ENCODE data around the gene RPS15A.

Gene RPS15A

DNA sequence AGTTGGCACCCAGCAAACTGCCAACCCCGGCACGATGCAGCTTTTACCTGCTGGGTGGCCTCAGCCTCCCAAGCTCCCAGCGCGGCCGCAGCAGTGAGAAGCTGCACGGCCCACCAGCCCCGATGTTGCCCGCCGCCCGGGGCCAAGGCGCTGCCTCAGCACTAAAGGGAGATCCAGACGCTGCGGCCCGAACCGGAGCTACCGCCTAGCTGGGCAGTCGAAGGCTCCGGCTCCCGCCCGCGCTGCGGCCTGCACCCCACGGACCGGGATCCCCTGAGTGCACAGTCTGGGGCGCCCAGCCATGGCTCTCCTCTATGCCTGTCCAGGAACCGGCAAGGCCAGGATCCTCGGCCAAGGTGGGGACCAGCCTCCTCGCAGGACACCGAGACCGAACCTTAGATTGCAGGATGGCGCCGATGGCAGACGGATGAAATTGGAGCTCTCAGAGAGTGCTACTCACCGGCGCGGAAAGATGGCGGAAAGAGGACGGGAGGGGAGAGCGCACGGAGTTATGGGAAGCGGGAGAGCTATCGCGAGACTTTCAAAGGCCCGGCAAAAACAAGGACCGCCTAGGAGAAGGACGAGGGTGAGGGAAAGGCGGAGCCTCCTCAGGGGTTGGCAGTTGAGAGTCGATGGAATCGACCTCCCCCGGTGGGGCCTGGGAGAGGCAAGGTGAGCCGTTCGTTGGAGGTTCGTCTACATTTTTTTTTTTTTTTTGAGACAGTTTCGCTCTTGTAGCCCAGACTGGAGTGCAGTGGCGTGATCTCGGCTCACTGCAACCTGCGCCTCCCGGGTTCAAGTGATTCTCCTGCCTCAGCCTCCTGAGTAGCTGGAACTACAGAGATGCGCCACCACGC lies at the start of gene RPS15A:
Gene RPS15A, minus strand, starts transcription at position 485 of the 857 bp plus-strand sequence. CDS start 1,221 bp downstream, outside the sequence.
- peak; percentile 75 for DNase-seq

DNA sequence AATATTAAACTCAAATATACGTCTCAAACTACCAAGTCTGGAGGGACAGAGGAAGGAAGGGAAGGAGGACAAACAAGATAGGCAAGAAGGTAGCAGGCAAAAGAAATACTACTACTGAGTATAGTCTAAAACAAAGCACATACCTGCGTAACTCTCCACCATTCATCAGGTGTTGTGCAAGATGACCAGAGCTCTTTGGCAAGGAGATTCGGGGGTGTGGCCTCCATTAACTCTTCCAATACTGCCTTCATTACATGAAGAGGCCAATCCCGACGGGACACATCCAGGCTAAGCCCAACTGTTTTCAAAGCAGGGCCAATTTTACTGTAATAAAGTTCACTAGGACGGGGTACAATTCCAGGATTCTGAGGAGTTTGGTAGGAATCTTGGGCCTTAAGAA lies 49.4 kb upstream of the RPS15A start:
- no peak for DNase-seq

DNA sequence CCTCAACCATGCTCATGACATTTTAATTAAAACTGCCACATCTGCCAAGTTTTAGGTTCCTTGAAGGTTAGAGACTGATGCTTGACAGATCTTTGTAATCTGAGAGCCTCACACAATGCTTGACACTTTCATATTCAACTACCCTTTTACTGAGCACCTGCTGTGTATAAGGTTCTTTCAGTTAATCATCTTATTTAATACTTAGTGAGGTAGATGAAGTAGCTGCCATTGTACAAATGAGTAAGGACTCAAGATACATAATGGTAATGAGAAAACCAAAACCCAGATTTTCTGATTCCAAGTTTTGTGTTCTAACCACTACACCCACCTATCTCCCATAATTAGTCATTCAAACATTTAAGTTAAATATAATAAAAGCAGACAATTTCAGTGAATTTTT lies 46.6 kb upstream of the RPS15A start:
- no peak for DNase-seq

- no peak for DNase-seq
These were observed 44.7 kb upstream of the RPS15A start for GRCh38 chr16:18834864-18835263.

GRCh38 chr16:18833707-18834505 lies 43.8 kb upstream of the RPS15A start:
- DNase-seq: no peak

GRCh38 chr16:18832613-18833012 lies 42.5 kb upstream of the RPS15A start:
- no peak for DNase-seq

GRCh38 chr16:18832006-18832405 lies 41.9 kb upstream of the RPS15A start:
- DNase-seq: no peak

GRCh38 chr16:18829251-18829650 lies 39.1 kb upstream of the RPS15A start:
- DNase-seq: no peak

- DNase-seq: no peak
These were observed 37.8 kb upstream of the RPS15A start for GRCh38 chr16:18827890-18828289.

DNA sequence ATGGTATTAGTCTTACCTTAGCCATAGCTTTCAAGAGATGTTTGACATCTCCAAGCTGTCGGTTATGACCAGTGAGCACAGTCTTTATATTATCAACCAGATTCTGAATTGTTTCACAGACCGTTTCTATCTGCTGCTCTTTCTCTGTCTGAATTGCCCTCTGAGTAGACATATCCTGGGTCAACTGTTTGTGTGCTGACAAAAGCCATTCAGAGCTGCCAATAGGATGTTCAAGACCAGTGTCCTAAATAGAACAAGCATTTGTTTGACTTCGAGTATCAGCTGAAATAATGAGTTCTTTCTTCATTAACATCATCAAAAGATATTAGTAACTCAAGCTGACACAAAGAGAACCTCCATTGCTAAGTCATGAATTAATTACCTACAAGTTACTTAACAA lies 26.2 kb upstream of the RPS15A start:
- no peak for DNase-seq

DNA sequence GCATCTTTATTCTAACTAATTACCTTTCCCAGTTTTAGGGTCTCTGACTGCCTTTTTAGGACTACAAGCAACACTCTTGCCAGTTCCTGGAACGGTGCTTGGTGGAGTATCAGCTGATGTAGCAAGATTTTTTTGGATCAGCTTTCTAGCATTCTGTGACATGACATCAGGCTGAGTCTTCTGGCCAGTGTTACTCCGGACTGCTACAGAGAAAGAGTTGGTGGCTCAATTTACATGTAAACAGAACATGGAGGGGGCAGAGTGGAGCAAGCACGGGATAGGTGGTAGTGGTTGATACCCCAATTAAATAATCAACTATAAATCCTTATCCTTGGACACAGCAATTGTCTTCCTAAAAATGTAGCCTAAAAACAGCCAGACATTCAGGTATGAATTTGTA lies 21.8 kb upstream of the RPS15A start:
- DNase-seq: no peak

GRCh38 chr16:18809165-18809564 lies 19.0 kb upstream of the RPS15A start:
- DNase-seq: no peak

DNA sequence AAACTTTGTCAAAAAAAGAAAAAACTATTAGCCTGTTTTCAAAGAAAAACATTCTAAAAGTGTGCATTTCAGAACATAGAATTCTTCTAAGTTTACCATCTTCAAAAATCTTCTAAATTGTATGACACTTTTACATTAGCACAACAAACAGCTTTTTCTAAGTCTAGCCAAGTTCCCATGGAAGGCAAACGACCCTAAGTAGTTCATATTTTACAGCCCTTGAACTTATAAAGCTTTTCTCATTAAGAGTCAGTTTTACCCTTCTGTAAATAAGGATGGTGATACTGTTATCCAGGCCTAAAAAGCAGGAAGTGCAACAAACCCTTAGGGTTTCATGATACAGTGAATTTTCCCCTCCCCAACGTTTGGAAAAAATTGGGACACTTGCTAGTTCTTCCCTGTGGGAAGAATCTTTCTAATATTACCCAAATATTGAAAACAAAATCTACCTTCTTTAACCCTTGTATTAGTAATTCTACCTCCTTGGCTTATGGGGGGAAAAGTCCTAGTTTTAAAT lies 15.2 kb upstream of the RPS15A start:
- DNase-seq: no peak

GRCh38 chr16:18804540-18804939 lies 14.4 kb upstream of the RPS15A start:
- DNase-seq: no peak

DNA sequence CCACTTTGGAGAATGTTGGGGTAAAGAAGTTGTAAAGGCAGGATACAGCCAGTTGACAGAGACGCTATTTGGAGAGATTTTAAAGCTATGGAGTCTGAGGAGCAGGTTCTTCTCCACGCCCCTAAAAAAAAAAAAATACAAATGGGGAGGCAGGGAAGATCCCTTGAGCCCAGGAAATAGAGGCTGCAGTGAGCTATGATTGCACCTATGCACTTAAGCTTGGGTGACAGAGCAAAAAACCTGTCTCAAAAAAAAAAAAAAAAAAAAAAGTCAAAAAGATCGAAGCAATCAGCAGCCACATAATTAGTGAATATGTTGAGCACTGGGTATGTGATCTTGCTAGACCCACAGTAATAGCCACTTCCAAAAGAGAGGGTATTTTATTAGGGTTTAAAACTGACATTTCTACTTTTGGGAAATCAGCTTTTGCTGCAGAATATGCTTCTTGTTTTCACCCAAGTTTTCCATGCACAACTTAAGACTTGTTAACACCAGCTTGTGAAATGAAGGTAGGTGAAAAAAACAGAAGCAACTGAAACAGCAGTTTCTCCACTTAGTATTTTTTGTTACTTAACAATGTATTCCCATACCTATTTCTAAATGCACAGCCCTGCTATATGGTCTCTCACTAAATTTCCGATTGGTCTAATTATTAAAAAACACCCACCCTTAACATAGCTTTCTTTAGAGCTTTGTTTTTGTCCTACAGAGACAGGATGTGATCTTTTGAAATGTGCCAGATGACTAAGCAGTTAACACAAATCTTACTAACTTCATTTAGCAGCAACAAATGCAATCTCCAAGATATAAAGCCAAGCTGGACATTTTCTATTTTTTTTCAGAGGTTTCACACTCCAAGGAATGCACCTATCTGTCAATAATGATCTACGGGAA lies 13.7 kb upstream of the RPS15A start:
- no peak for DNase-seq

DNA sequence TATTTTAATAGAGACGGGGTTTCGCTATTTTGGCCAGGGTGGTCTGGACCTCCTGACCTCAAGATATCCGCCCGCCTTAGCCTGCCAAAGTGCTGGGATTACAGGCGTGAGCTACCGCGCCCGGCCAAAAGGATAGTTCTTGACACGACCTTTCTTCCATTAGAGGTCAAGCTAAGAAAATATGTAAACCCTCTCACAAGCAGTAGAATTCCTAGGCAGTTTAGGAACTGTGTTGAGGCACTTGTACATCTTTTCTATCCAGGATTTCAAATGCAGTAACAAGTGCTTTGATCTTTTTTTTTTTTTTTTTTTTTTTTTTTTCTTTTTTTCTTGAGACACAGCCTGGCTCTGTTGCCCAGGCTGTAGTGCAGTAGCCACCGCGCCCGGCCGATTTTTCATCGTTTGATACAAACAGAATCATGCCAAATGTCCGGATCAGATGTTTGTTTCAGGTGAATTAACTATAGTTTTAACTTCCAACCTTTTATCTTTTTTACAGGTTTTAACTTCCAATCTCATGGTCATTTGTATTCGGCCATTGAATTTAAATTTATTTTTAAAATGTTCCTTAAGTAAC lies 12.7 kb upstream of the RPS15A start:
- no peak for DNase-seq

GRCh38 chr16:18801145-18801972 lies 11.2 kb upstream of the RPS15A start, which contains the start of gene ARL6IP1:
ARL6IP1 (minus strand) TSS chr16:18801549; CDS start chr16:18801466, 83 bp downstream.
- DNase-seq: peak; percentile 75

- DNase-seq: no peak
These were observed 10.6 kb upstream of the RPS15A start for GRCh38 chr16:18800775-18801144.

DNA sequence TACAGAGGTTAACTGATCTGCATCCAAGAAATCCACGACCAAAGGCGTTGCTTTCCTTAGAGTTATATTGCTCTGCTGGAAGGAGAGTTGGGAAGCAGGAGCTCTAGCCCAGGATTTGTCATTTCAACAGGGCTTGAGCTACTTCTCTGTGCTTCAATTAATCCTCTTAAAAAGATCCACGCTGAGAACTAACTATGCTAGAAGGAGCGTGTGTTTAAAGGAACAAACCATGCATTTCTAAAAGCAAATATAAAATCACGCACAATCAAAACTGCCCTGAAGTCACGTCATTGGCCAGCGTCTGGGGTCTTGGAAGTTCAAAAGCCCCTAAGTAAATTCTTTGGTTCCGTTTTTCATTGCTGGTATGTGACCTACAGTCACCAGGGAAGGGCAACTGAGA lies 10.2 kb upstream of the RPS15A start:
- no peak for DNase-seq

- no peak for DNase-seq
These were observed 9.4 kb upstream of the RPS15A start for GRCh38 chr16:18799500-18799899.

GRCh38 chr16:18797746-18798145 lies 7.6 kb upstream of the RPS15A start:
- no peak for DNase-seq
